Liver (tissue), 9 donors: Measurements from ENCODE around the gene DAPP1. TPM values are rescaled to one million over a fixed set of nuclear protein-coding genes. Genes with fewer than 3 reads are reported as not detected.

ENCODE experiments used
- DNase-seq: peaks from one replicate; pipeline ENCODE4 v3.0.0-alpha.2; 2017; ENCODE audit warnings: low spot score
- H3K27ac ChIP-seq, 2 donors: one replicate each; pipeline ENCODE4 v1.7.0; 2013; ENCODE audit warnings: inconsistent platforms in 2 of 2, low read length in 2 of 2, control low read depth in 1 of 2, low read depth in 1 of 2, mild to moderate bottlenecking in 1 of 2
- H3K27me3 ChIP-seq, 4 donors: one replicate each; pipeline versions ENCODE4 v1.6.1 to v1.7.0; 2013; ENCODE audit warnings: low read length in 3 of 4, inconsistent platforms in 1 of 4, mild to moderate bottlenecking in 1 of 4, moderate library complexity in 1 of 4; ENCODE audit not compliant: control insufficient read depth in 4 of 4, insufficient read depth in 4 of 4
- H3K36me3 ChIP-seq, 4 donors: one replicate each; pipeline versions ENCODE4 v1.6.1 to v1.7.0; 2013; ENCODE audit warnings: low read length in 3 of 4, mild to moderate bottlenecking in 3 of 4, low read depth in 1 of 4, moderate library complexity in 1 of 4; ENCODE audit not compliant: control insufficient read depth in 4 of 4, insufficient read depth in 3 of 4
- H3K4me1 ChIP-seq, 4 donors: one replicate each; pipeline versions ENCODE4 v1.6.1 to v1.7.0; 2013; ENCODE audit warnings: low read length in 3 of 4, mild to moderate bottlenecking in 3 of 4, moderate library complexity in 1 of 4; ENCODE audit not compliant: control insufficient read depth in 4 of 4, insufficient read depth in 4 of 4
- H3K4me3 ChIP-seq, 3 donors: one replicate each; pipeline versions ENCODE4 v1.6.1 to v1.7.0; 2013; ENCODE audit warnings: low read length in 3 of 3, control low read depth in 1 of 3, low read depth in 1 of 3, mild to moderate bottlenecking in 1 of 3
- H3K9ac ChIP-seq, 2 donors: one replicate each; pipeline ENCODE4 v1.7.0; 2013; ENCODE audit warnings: low read length in 2 of 2, mild to moderate bottlenecking in 2 of 2, moderate library complexity in 2 of 2, control low read depth in 1 of 2, low read depth in 1 of 2
- H3K9me3 ChIP-seq, 4 donors: one replicate each; pipeline versions ENCODE4 v1.6.1 to v1.7.0; 2013; ENCODE audit warnings: low read length in 3 of 4; ENCODE audit not compliant: control insufficient read depth in 4 of 4
- ATF3 ChIP-seq: IDR thresholded peaks from 2 replicates; pipeline ENCODE4 v1.6.1; 2016; ENCODE audit warnings: antibody characterized with exemption
- CTCF ChIP-seq: fragments of 150-350 bp; IDR thresholded peaks from 2 replicates; pipeline ENCODE4 v1.5.1; 2017; ENCODE audit warnings: improper control_type of control experiment, low read depth, low read length; ENCODE audit not compliant: missing input control
- EGR1 ChIP-seq, 2 donors: IDR thresholded peaks; 2 replicates each; pipeline ENCODE4 v1.6.1; 2016 to 2018; ENCODE audit warnings: antibody characterized with exemption in 2 of 2, low read depth in 2 of 2
- FOXA1 ChIP-seq: IDR thresholded peaks from 2 replicates; pipeline ENCODE4 v1.6.1; 2016; ENCODE audit warnings: antibody characterized with exemption
- FOXA2 ChIP-seq: IDR thresholded peaks from 2 replicates; pipeline ENCODE4 v1.6.1; 2016; ENCODE audit warnings: antibody characterized with exemption
- GABPA ChIP-seq, 2 donors: IDR thresholded peaks in 1 of 2; conservative IDR thresholded peaks in 1 of 2; 2 replicates each; pipeline ENCODE4 v1.6.1; 2016; ENCODE audit warnings: antibody characterized with exemption in 2 of 2, mild to moderate bottlenecking in 1 of 2, moderate library complexity in 1 of 2
- HNF4A ChIP-seq, 2 donors: conservative IDR thresholded peaks; 2 replicates each; pipeline ENCODE4 v1.6.1; 2016; ENCODE audit warnings: antibody characterized with exemption in 2 of 2, mild to moderate bottlenecking in 2 of 2
- HNF4G ChIP-seq: IDR thresholded peaks from 2 replicates; pipeline ENCODE4 v1.6.1; 2016; ENCODE audit warnings: antibody characterized with exemption
- JUND ChIP-seq, 2 donors: IDR thresholded peaks; 2 replicates each; pipeline ENCODE4 v1.6.1; 2016; ENCODE audit warnings: antibody characterized with exemption in 2 of 2
- MAX ChIP-seq: IDR thresholded peaks from 2 replicates; pipeline ENCODE4 v1.6.1; 2016; ENCODE audit warnings: antibody characterized with exemption
- NR2F2 ChIP-seq: IDR thresholded peaks from 2 replicates; pipeline ENCODE4 v1.6.1; 2016; ENCODE audit warnings: antibody characterized with exemption
- RAD21 ChIP-seq, 2 donors: IDR thresholded peaks; 2 replicates each; pipeline ENCODE4 v1.6.1; 2016; ENCODE audit warnings: antibody characterized with exemption in 2 of 2, mild to moderate bottlenecking in 2 of 2
- REST ChIP-seq: IDR thresholded peaks from 2 replicates; pipeline ENCODE4 v1.6.1; 2016; ENCODE audit warnings: antibody characterized with exemption, mild to moderate bottlenecking
- SP1 ChIP-seq: IDR thresholded peaks from 2 replicates; pipeline ENCODE4 v1.6.1; 2018; ENCODE audit warnings: antibody characterized with exemption, mild to moderate bottlenecking
- TAF1 ChIP-seq: conservative IDR thresholded peaks from 2 replicates; pipeline ENCODE4 v1.6.1; 2016; ENCODE audit warnings: antibody characterized with exemption, mild to moderate bottlenecking
- YY1 ChIP-seq: IDR thresholded peaks from 2 replicates; pipeline ENCODE4 v1.6.1; 2016; ENCODE audit warnings: antibody characterized with exemption, mild to moderate bottlenecking
- ZBTB33 ChIP-seq: IDR thresholded peaks from 2 replicates; pipeline ENCODE4 v1.6.1; 2016; ENCODE audit warnings: antibody characterized with exemption
- WGBS: extraction: QIAGEN DNeasy Blood & Tissue Kit; methylation state at CpG from one replicate; pipeline ENCODE4 v1.1.7; 2013; 5-methylcytosine and 5-hydroxymethylcytosine counted together
- polyA plus RNA-seq, 2 donors: library from polyadenylated mRNA; stranded (reverse) in 1 of 2; unstranded in 1 of 2; fragments of 200-250 nt in 1 of 2; fragments of >200 nt in 1 of 2; fragmentation: Nextera tagmentation in 1 of 2; extraction: Ambion mirVana in 1 of 2; gene quantifications; one replicate each; pipeline versions ENCODE4 v1.2.1 to v1.2.3, GENCODE V29; 2013 to 2015
- total RNA-seq, 2 donors: library from RNA; depleted of rRNA; stranded (reverse); fragments of >200 nt; gene quantifications; one replicate each; pipeline ENCODE4 v1.2.3, GENCODE V29; 2014
- donor health status: healthy.
- donor health status: healthy.
- donor health status: healthy.
- donor health status: healthy.
- donor health status: healthy.

The DAPP1 gene
- total and polyA plus RNA-seq, 4 donors, result 0.53 to 4.8 (median 0.91) TPM

GRCh38 chr4:99860521-99860920 is 43.9 kb downstream of the DAPP1 start:
- Histone ChIP-seq H3K9ac (no peak overlapping the region), H3K27me3 (peaks cover 0 to 2% (median 0%) of the 10 kb centered on the region in 4 donors), H3K4me3 (no peak overlapping the region), H3K4me1 (no peaks in the 10 kb centered on the region), H3K9me3 (no peaks in the 10 kb centered on the region), H3K36me3 (no peaks in the 10 kb centered on the region), H3K27ac (no peak overlapping the region)
- DNase-seq, result no peak
- TF ChIP-seq NR2F2, result no peak
- TF ChIP-seq ATF3, result no peak
- no peak for TF ChIP-seq HNF4G
- no peak for TF ChIP-seq ZBTB33
- TF ChIP-seq SP1, result no peak
- TF ChIP-seq HNF4A (conservative IDR thresholded peaks at IDR 0.05), result no peak
- TF ChIP-seq EGR1 (IDR thresholded peaks at IDR 0.05; ENCODE audit: low read depth in 2 of 2), result no peak
- no peak for TF ChIP-seq RAD21 (IDR thresholded peaks at IDR 0.05)
- TF ChIP-seq YY1, result no peak
- no peak for TF ChIP-seq REST
- TF ChIP-seq JUND (IDR thresholded peaks at IDR 0.05), result no peak
- 72% methylated on average over 2 of the region's 2 CpGs for WGBS

GRCh38 chr4:99861120-99861905 is 44.7 kb downstream of the DAPP1 start:
- Histone ChIP-seq H3K4me3 (no peak overlapping the region), H3K27ac (no peak overlapping the region), H3K4me1 (no peaks in the 10 kb centered on the region)

More at GRCh38 chr4:99861120-99861905, 44.7 kb downstream of the DAPP1 start:
- DNase-seq, result no peak
- no peak for TF ChIP-seq ZBTB33
- no peak for TF ChIP-seq GABPA (IDR thresholded peaks at IDR 0.05 in 1 of 2, conservative IDR thresholded peaks at IDR 0.05 in 1 of 2)
- TF ChIP-seq REST, result no peak
- no peak for TF ChIP-seq ATF3
- no peak for TF ChIP-seq CTCF
- TF ChIP-seq RAD21 (IDR thresholded peaks at IDR 0.05), result no peak
- TF ChIP-seq HNF4A (conservative IDR thresholded peaks at IDR 0.05), result no peak
- no peak for TF ChIP-seq FOXA2
- no peak for TF ChIP-seq NR2F2
- no peak for TF ChIP-seq TAF1
- no peak for TF ChIP-seq FOXA1
- TF ChIP-seq MAX, result no peak
- H3K27me3 ChIP-seq, result peaks cover 0 to 2% (median 0%) of the 10 kb centered on the region in 4 donors
- H3K36me3 ChIP-seq, result no peaks in the 10 kb centered on the region
- no peak overlapping the region for H3K9ac ChIP-seq
- H3K9me3 ChIP-seq, result no peaks in the 10 kb centered on the region
- WGBS, result 44% methylated on average over 5 of the region's 5 CpGs
